Fibroblast of skin of left biceps (primary cell): ENCODE data around the gene ZNF782.
"Not testable (repeated sequence)": the region's sequence is repeated elsewhere in the genome, so short reads cannot be mapped to it uniquely, and the experiment has no call there.

Source experiments
- DNase-seq, 2 experiments: peaks; one replicate each; pipeline ENCODE4 v3.0.0-alpha.2; 2013; ENCODE audit warnings: low read depth in 2 of 2

The ZNF782 gene

GRCh38 chr9:96854651-96855273 is 448 bp upstream of the ZNF782 start:
- no peak for DNase-seq

GRCh38 chr9:96852676-96853075 is 1.6 kb downstream of the ZNF782 start:
- DNase-seq = no peak

- DNase-seq = no peak
These were observed 10.3 kb downstream of the ZNF782 start for GRCh38 chr9:96844040-96844439.

GRCh38 chr9:96818533-96818932 is 35.8 kb downstream of the ZNF782 start:
- no peak for DNase-seq

GRCh38 chr9:96817973-96818372 is 36.3 kb downstream of the ZNF782 start:
- DNase-seq = no peak

GRCh38 chr9:96813607-96814006 is 40.7 kb downstream of the ZNF782 start:
- no peak for DNase-seq

- not testable (repeated sequence) for DNase-seq
These were observed 55.4 kb downstream of the ZNF782 start for GRCh38 chr9:96798959-96799358.

- no peak for DNase-seq
These were observed 70.3 kb downstream of the ZNF782 start for GRCh38 chr9:96784021-96784420.

GRCh38 chr9:96782235-96782634 is 72.1 kb downstream of the ZNF782 start:
- DNase-seq = no peak

GRCh38 chr9:96781552-96781951 is 72.8 kb downstream of the ZNF782 start:
- no peak for DNase-seq

GRCh38 chr9:96779089-96779488 is 75.2 kb downstream of the ZNF782 start:
- DNase-seq = no peak

- DNase-seq = no peak
These were observed 76.9 kb downstream of the ZNF782 start for GRCh38 chr9:96777426-96777864.

GRCh38 chr9:96771124-96771523 is 83.2 kb downstream of the ZNF782 start:
- no peak for DNase-seq

GRCh38 chr9:96769989-96770388 is 84.3 kb downstream of the ZNF782 start:
- DNase-seq = no peak
